ENCODE results near the gene INTS11. TPM values are rescaled to one million over a fixed set of nuclear protein-coding genes. Genes with fewer than 3 reads are reported as not detected.

The INTS11 gene
- total RNA-seq, 1 experiment from 2014 or later, result 139 TPM

DNA sequence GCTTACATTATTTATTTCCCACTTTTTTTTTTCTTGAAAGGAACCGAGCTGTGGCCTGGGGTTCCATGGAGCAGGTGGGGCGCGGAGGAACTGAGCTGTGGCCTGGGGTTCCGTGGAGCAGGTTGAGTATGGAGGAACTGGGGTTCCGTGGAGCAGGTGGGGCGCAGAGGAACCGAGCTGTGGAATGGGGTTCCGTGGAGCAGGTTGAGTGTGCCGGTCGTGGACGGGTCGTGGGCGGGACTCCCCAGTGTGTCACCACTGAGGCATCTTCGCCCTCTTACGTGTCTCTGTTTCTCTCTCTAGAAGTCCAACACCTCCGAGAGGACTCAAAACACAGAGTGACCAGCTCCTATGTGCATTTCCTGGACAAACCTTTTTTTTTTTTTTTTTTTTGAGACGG lies 45.4 kb downstream of the INTS11 start:
- DNase-seq, result no peak
- H3K4me1 Mint-ChIP-seq, result peaks cover 4 to 10% of the 10 kb centered on the region in 2 experiments; a peak in 3 of 4 replicates
- H4K5ac ChIP-seq (ENCODE audit: insufficient read length, low read depth, low read length), result no peak overlapping the region
- no peak overlapping the region for H4K8ac ChIP-seq (replicated peaks; ENCODE audit: insufficient read length, low read depth, low read length)
- H3K4me1 ChIP-seq (ENCODE audit: insufficient read depth, low read length), result no peaks in the 10 kb centered on the region; the same call in 1 of the 2 replicates
- H4K91ac ChIP-seq (ENCODE audit: insufficient read length, low read depth, low read length), result no peak overlapping the region
- H2BK20ac ChIP-seq (ENCODE audit: low read depth, low read length, poor library complexity, severe bottlenecking), result no peak overlapping the region
- no peak overlapping the region for H3K23ac ChIP-seq (ENCODE audit: insufficient read length, low read depth, low read length)
- no peak overlapping the region for H2BK5ac ChIP-seq (ENCODE audit: insufficient read length, low read length)
- no peak overlapping the region for H3K27ac ChIP-seq (ENCODE audit: insufficient read length, low read depth, low read length)
- H3K4ac ChIP-seq (ENCODE audit: low read depth, low read length), result no peak overlapping the region
- no peak overlapping the region for H3T11ph ChIP-seq (ENCODE audit: low read length)
- H3K4me2 ChIP-seq (ENCODE audit: insufficient read depth, insufficient read length, low read length), result no peak overlapping the region
- no peak overlapping the region; a peak in 2 of 7 replicates for H3K27ac Mint-ChIP-seq
- H4K20me1 ChIP-seq (ENCODE audit: control insufficient read depth, insufficient read depth, insufficient read length), result no peaks in the 10 kb centered on the region
- no CpG with 5 or more reads among the region's 17 CpGs for WGBS (ENCODE audit: extremely low coverage, insufficient read length, low lambda C conversion rate)
- peaks cover 9% of the 10 kb centered on the region for H3K27me3 Mint-ChIP-seq (ENCODE audit: low read depth)
- TF ChIP-seq, protein P1, sequence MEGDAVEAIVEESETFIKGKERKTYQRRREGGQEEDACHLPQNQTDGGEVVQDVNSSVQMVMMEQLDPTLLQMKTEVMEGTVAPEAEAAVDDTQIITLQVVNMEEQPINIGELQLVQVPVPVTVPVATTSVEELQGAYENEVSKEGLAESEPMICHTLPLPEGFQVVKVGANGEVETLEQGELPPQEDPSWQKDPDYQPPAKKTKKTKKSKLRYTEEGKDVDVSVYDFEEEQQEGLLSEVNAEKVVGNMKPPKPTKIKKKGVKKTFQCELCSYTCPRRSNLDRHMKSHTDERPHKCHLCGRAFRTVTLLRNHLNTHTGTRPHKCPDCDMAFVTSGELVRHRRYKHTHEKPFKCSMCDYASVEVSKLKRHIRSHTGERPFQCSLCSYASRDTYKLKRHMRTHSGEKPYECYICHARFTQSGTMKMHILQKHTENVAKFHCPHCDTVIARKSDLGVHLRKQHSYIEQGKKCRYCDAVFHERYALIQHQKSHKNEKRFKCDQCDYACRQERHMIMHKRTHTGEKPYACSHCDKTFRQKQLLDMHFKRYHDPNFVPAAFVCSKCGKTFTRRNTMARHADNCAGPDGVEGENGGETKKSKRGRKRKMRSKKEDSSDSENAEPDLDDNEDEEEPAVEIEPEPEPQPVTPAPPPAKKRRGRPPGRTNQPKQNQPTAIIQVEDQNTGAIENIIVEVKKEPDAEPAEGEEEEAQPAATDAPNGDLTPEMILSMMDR (conservative IDR thresholded peaks at IDR 0.05), result no peak
- H3K9me3 Mint-ChIP-seq, result no peaks in the 10 kb centered on the region; a peak in 1 of 5 replicates
- H3K79me1 ChIP-seq (ENCODE audit: insufficient read depth, low read depth, low read length, poor library complexity, severe bottlenecking), result no peaks in the 10 kb centered on the region
- peaks cover 4% of the 10 kb centered on the region for H3K23me2 ChIP-seq (ENCODE audit: insufficient read length, low read depth, low read length, poor library complexity, severe bottlenecking)
- no peaks in the 10 kb centered on the region for H3K79me2 ChIP-seq (ENCODE audit: insufficient read depth, low read length)
- no peaks in the 10 kb centered on the region for H3K36me3 Mint-ChIP-seq (ENCODE audit: insufficient read depth in 1 of 3, low read depth in 3 of 3)
- H3K14ac ChIP-seq (ENCODE audit: insufficient read depth, low read length), result no peak overlapping the region
- H3K4me3 Mint-ChIP-seq, result no peak overlapping the region
- H3K56ac ChIP-seq (ENCODE audit: insufficient read length, low read depth, low read length), result no peak overlapping the region
- H3K9ac ChIP-seq (ENCODE audit: extremely low read depth, insufficient read length, low read length), result no peak overlapping the region
- no peaks in the 10 kb centered on the region for H3K27me3 ChIP-seq (ENCODE audit: insufficient read depth, low read length)
- no peak overlapping the region for H2BK120ac ChIP-seq (ENCODE audit: low read depth, low read length, poor library complexity, severe bottlenecking)
- no peak overlapping the region for H3K18ac ChIP-seq (ENCODE audit: insufficient read length, low read depth, low read length)
- H2BK15ac ChIP-seq (ENCODE audit: low read depth, low read length), result no peak overlapping the region
- H3K9me3 ChIP-seq (ENCODE audit: control insufficient read depth, low read depth, low read length), result no peaks in the 10 kb centered on the region
- no peak overlapping the region for H2AK5ac ChIP-seq (ENCODE audit: insufficient read length, low read length)
- no peak overlapping the region for H2AFZ ChIP-seq (ENCODE audit: low read length)
- no peak overlapping the region for H2BK12ac ChIP-seq (ENCODE audit: insufficient read length, low read depth, low read length)
